Panc1 (cell line): ENCODE results near the gene SNRNP48. TPM values are rescaled to one million over a fixed set of nuclear protein-coding genes. Genes with fewer than 3 reads are reported as not detected.

Experiments
- ATAC-seq: fragments of 200-7000 bp; cut with Tn5 transposase; 2 replicates; pipeline ENCODE4 v1.9.1; 2020; ENCODE audit warnings: mild to moderate bottlenecking, moderate library complexity
- BruUV-seq: library from RNA; stranded (reverse); fragments of 400-500 nt; replicated peaks from 2 replicates; lab custom pipeline; 2021; lab: Mats Ljungman, UMichigan
- CTCF ChIA-PET: fragments of 300-600 bp; sonication (Branson Sonifier 250); formaldehyde crosslinking; loops from one replicate; lab custom pipeline; 2022; ENCODE audit warnings: antibody characterized with exemption; lab: Charles Lee
- POLR2A ChIA-PET: fragments of 300-600 bp; sonication (Branson Sonifier 250); formaldehyde crosslinking; loops from one replicate; lab custom pipeline; 2022; ENCODE audit warnings: antibody characterized with exemption; lab: Charles Lee
- DNase-seq: peaks from one replicate; pipeline ENCODE4 v3.0.0-alpha.2; 2010; ENCODE audit warnings: low read depth, low spot score
- H3K27ac ChIP-seq: 2 replicates; pipeline ENCODE4 v1.5.1; 2011; ENCODE audit warnings: mild to moderate bottlenecking, low read length, inconsistent platforms
- H3K27me3 ChIP-seq: fragments of 200-500 bp; sonication (Bioruptor generic); 2 replicates; pipeline ENCODE4 v1.6.0; 2014; ENCODE audit warnings: low read length, inconsistent platforms; ENCODE audit not compliant: control insufficient read depth, insufficient read depth
- H3K36me3 ChIP-seq: fragments of 200-500 bp; sonication (Bioruptor generic); 2 replicates; pipeline ENCODE4 v1.5.1; 2014; ENCODE audit warnings: inconsistent platforms, mild to moderate bottlenecking, low read length, moderate library complexity; ENCODE audit not compliant: control insufficient read depth, insufficient read depth
- H3K4me1 ChIP-seq: 2 replicates; pipeline ENCODE4 v1.5.1; 2011; ENCODE audit warnings: inconsistent platforms, mild to moderate bottlenecking, low read length, moderate library complexity; ENCODE audit not compliant: control insufficient read depth, insufficient read depth
- H3K4me3 ChIP-seq, 2 experiments: 2 replicates each; pipeline ENCODE4 v1.5.1; 2011 to 2012; ENCODE audit warnings: low read depth in 2 of 2, low read length in 2 of 2, mild to moderate bottlenecking in 2 of 2, inconsistent platforms in 1 of 2, moderate library complexity in 1 of 2
- H3K9me3 ChIP-seq: fragments of 200-500 bp; sonication (Bioruptor generic); 2 replicates; pipeline ENCODE4 v1.5.1; 2014; ENCODE audit warnings: low read depth, mild to moderate bottlenecking, inconsistent platforms, low read length, moderate library complexity; ENCODE audit not compliant: control insufficient read depth, insufficient read depth
- CTCF ChIP-seq: fragments of 450-650 bp; IDR thresholded peaks from 2 replicates; pipeline ENCODE4 v1.5.1; 2017; ENCODE audit warnings: mild to moderate bottlenecking
- POLR2AphosphoS5 ChIP-seq: IDR thresholded peaks from 2 replicates; pipeline ENCODE4 v1.6.1; 2012; ENCODE audit warnings: mild to moderate bottlenecking, low read depth, low read length, moderate library complexity
- REST ChIP-seq, 2 experiments: IDR thresholded peaks; 2 replicates each; pipeline ENCODE4 v1.6.1; 2011 to 2012; ENCODE audit warnings: low read depth in 2 of 2, control low read depth in 1 of 2, low read length in 1 of 2, mild to moderate bottlenecking in 1 of 2, moderate library complexity in 1 of 2; ENCODE audit not compliant: insufficient read depth in 1 of 2
- SIN3A ChIP-seq: IDR thresholded peaks from 2 replicates; pipeline ENCODE4 v1.6.1; 2012; ENCODE audit warnings: low read depth, mild to moderate bottlenecking, low read length, moderate library complexity, borderline replicate concordance; ENCODE audit not compliant: insufficient read depth
- TCF7L2 ChIP-seq: IDR thresholded peaks from 2 replicates; pipeline ENCODE4 v1.6.1; 2011; ENCODE audit warnings: mild to moderate bottlenecking, low read depth, low read length, inconsistent platforms
- in situ Hi-C: cut with HindIII; loops from 2 replicates; pipeline ENCODE4 v1.10.0; 2016; ENCODE audit warnings: low sequenced_read_pairs, low pct_unique_long_range_greater_than_20kb
- intact Hi-C: fragments of 100-400 bp; cut with micrococcal nuclease; formaldehyde crosslinking; loops from one replicate; pipeline ENCODE4 v1.10.0; 2022; ENCODE audit not compliant: unreplicated experiment
- total RNA-seq: library from RNA; stranded (reverse); gene quantifications from one replicate; pipeline ENCODE4 v1.2.1, GENCODE V29; 2021; ENCODE audit not compliant: unreplicated experiment

The SNRNP48 gene
- total RNA-seq, 1 experiment from 2014 or later = 10.7 TPM

- no peak overlapping the region for H3K4me3 ChIP-seq
- BruUV-seq = no TSS peak
- no peak for ATAC-seq
- ChIA-PET POLR2A (no interaction called here), CTCF (interaction anchor here (0.5 kb wide), 1 partner anchor 40 kb away, joined by 9 read pairs; no protein-coding TSS in a partner anchor)
- intact Hi-C loops = no loop called here
- H3K27me3 ChIP-seq = no peaks in the 10 kb centered on the region
- no peak overlapping the region for H3K27ac ChIP-seq
- H3K36me3 ChIP-seq = no peaks in the 10 kb centered on the region
- in situ Hi-C loops = no loop called here
- H3K4me1 ChIP-seq = no peaks in the 10 kb centered on the region
- TF ChIP-seq SIN3A (no peak), TCF7L2 (no peak), POLR2AphosphoS5 (no peak), CTCF (no peak), REST (IDR thresholded peaks at IDR 0.05; ENCODE audit: insufficient read depth in 1 of 2, low read depth in 2 of 2, low read length in 1 of 2) (no peak)
- no peaks in the 10 kb centered on the region for H3K9me3 ChIP-seq
- DNase-seq = no peak
Measured at GRCh38 chr6:7656355-7656754, 66.4 kb downstream of the SNRNP48 start.

- no peaks in the 10 kb centered on the region for H3K4me1 ChIP-seq
- BruUV-seq = no TSS peak
- TF ChIP-seq POLR2AphosphoS5 (no peak), SIN3A (no peak), CTCF (no peak), REST (IDR thresholded peaks at IDR 0.05; ENCODE audit: insufficient read depth in 1 of 2, low read depth in 2 of 2, low read length in 1 of 2) (no peak), TCF7L2 (no peak)
- ChIA-PET POLR2A (no interaction called here), CTCF (no interaction called here)
- H3K27me3 ChIP-seq = no peaks in the 10 kb centered on the region
- H3K27ac ChIP-seq = no peak overlapping the region
- in situ Hi-C loops = no loop called here
- H3K36me3 ChIP-seq = no peaks in the 10 kb centered on the region
- intact Hi-C loops = no loop called here
- no peaks in the 10 kb centered on the region for H3K9me3 ChIP-seq
- no peak overlapping the region for H3K4me3 ChIP-seq
- ATAC-seq (no peak), DNase-seq (no peak)
Measured at GRCh38 chr6:7658543-7658942, 68.5 kb downstream of the SNRNP48 start.
